Measurements from ENCODE around the gene ATG3. TPM values are rescaled to one million over a fixed set of nuclear protein-coding genes. Genes with fewer than 3 reads are reported as not detected.

The ATG3 gene
- total RNA-seq, 1 donor from 2014 or later, result 58.5 TPM

GRCh38 chr3:112602217-112602838 lies 40.6 kb upstream of the ATG3 start:
- no peak for DNase-seq (ENCODE audit: low read depth)
- TF ChIP-seq CTCF (conservative IDR thresholded peaks at IDR 0.05; ENCODE audit: low read depth, low read length), result no peak
- H3K4me3 ChIP-seq (ENCODE audit: low read depth, low read length), result no peak overlapping the region

- no peak for TF ChIP-seq CTCF (conservative IDR thresholded peaks at IDR 0.05; ENCODE audit: low read depth, low read length)
- no peak overlapping the region for H3K4me3 ChIP-seq (ENCODE audit: low read depth, low read length)
- no peak for DNase-seq (ENCODE audit: low read depth)
Observed at GRCh38 chr3:112598731-112599130, 37.0 kb upstream of the ATG3 start.

- no peak for TF ChIP-seq CTCF (conservative IDR thresholded peaks at IDR 0.05; ENCODE audit: low read depth, low read length)
- DNase-seq (ENCODE audit: low read depth), result no peak
Observed at GRCh38 chr3:112597945-112598344, 36.2 kb upstream of the ATG3 start.

GRCh38 chr3:112594856-112595255 lies 33.1 kb upstream of the ATG3 start:
- no peak for TF ChIP-seq CTCF (conservative IDR thresholded peaks at IDR 0.05; ENCODE audit: low read depth, low read length)
- no peak for DNase-seq (ENCODE audit: low read depth)

More at GRCh38 chr3:112597945-112598344, 36.2 kb upstream of the ATG3 start:
- H3K4me3 ChIP-seq (ENCODE audit: low read depth, low read length), result no peak overlapping the region

GRCh38 chr3:112593258-112593657 lies 31.5 kb upstream of the ATG3 start:
- no peak for TF ChIP-seq CTCF (conservative IDR thresholded peaks at IDR 0.05; ENCODE audit: low read depth, low read length)
- DNase-seq (ENCODE audit: low read depth), result no peak
- no peak overlapping the region for H3K4me3 ChIP-seq (ENCODE audit: low read depth, low read length)

More at GRCh38 chr3:112594856-112595255, 33.1 kb upstream of the ATG3 start:
- H3K4me3 ChIP-seq (ENCODE audit: low read depth, low read length), result no peak overlapping the region

- H3K4me3 ChIP-seq (ENCODE audit: low read depth, low read length), result no peak overlapping the region
- DNase-seq (ENCODE audit: low read depth), result no peak
- TF ChIP-seq CTCF (conservative IDR thresholded peaks at IDR 0.05; ENCODE audit: low read depth, low read length), result no peak
Observed at GRCh38 chr3:112587336-112587735, 25.6 kb upstream of the ATG3 start.

- no peak overlapping the region for H3K4me3 ChIP-seq (ENCODE audit: low read depth, low read length)
- DNase-seq (ENCODE audit: low read depth), result no peak
- TF ChIP-seq CTCF (conservative IDR thresholded peaks at IDR 0.05; ENCODE audit: low read depth, low read length), result no peak
Observed at GRCh38 chr3:112585782-112586181, 24.0 kb upstream of the ATG3 start.

Data from epithelial cell of proximal tubule (primary cell).